ENCODE results near the gene APOB.

GRCh38 chr2:21001225-21001946, 42.5 kb downstream of the APOB start:
- TF ChIP-seq GATA2 (IDR thresholded peaks at IDR 0.05; ENCODE audit: low read depth, low read length), result no peak
- no peak for TF ChIP-seq GATA3 (IDR thresholded peaks at IDR 0.05; ENCODE audit: low read depth, low read length)
